ENCODE results near the gene DPM3. TPM values are rescaled to one million over a fixed set of nuclear protein-coding genes. Genes with fewer than 3 reads are reported as not detected.
A peak's percentile ranks its signal among the peaks of the same experiment; 100 is the strongest.

DPM3 gene
- total and polyA plus RNA-seq, 2 of the 13 experiments (the other 11 are each of a cell fraction or from before 2014, with no cell fraction given): 23.2 to 53.4 TPM

DNA sequence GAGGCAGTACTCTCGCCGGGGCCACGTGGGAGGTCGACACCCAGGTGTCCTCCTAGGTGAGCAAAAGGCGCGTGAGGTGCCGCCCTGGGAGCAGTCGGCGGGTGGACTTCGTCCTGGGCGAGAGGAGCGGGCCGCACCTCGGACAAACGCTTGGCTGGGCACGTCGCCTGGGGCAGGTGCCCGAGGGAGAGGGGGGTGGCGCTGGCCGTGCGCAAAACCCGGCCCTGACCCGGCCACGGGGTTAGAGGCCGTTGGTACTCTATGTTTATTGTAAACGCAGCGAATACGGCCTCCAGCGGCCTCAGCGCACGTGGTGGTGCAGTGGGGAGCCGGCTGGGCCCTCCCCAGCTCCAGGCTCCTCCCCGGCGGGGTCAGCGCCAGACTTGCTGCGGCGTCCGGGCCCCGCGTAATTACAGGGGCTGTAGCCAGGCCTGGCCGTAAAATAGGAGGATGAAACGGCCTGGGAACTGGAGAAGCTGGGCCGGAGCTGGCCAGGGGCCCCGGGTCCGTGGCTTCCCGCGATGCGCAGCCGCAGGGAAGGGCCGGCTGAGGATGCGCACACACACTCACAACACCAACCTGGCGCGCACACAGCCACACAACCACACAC, 14.3 kb downstream of the DPM3 start (continued):
- TF ChIP-seq ZFP90 (CRISPR knock-in tag; IDR thresholded peaks at IDR 0.05; ENCODE audit: borderline replicate concordance) (peak; percentile 84), U2AF2 (IDR thresholded peaks at IDR 0.05; ENCODE audit: low read depth, low read length) (no peak), ZNF703 (CRISPR knock-in tag; IDR thresholded peaks at IDR 0.05; ENCODE audit: borderline replicate concordance) (peak; percentile 79; the same call in 1 of the 2 replicates), FLYWCH1 (CRISPR knock-in tag; IDR thresholded peaks at IDR 0.05) (0 out of 2 replicates have a peak, but pooled peaks have one; percentile 63), ZBTB38 (CRISPR knock-in tag; IDR thresholded peaks at IDR 0.05) (peak; percentile 93), RFXANK (CRISPR knock-in tag; IDR thresholded peaks at IDR 0.05) (no peak), CEBPB (IDR thresholded peaks at IDR 0.05; ENCODE audit: borderline replicate concordance, low read depth, low read length) (no peak), MED1 (CRISPR knock-in tag; IDR thresholded peaks at IDR 0.05) (peak; percentile 100), HOXD1 (CRISPR knock-in tag; IDR thresholded peaks at IDR 0.05) (peak; percentile 94), FOXK2 (IDR thresholded peaks at IDR 0.05) (peak; percentile 86; the same call in 1 of the 2 replicates), FOXA1 (IDR thresholded peaks at IDR 0.05) (no peak), FOXA1 (CRISPR knock-in tag; IDR thresholded peaks at IDR 0.05) (peak; percentile 72), EZH2 (conservative IDR thresholded peaks at IDR 0.05; ENCODE audit: low read depth, low read length) (no peak), GATAD2A (CRISPR knock-in tag; IDR thresholded peaks at IDR 0.05) (peak; percentile 91), MXD4 (CRISPR knock-in tag; IDR thresholded peaks at IDR 0.05) (peak; percentile 95), SAP130 (CRISPR knock-in tag; IDR thresholded peaks at IDR 0.05; ENCODE audit: low read depth) (peak; percentile 97), MIER2 (CRISPR knock-in tag; IDR thresholded peaks at IDR 0.05) (peak; percentile 83), HCFC1 (IDR thresholded peaks at IDR 0.05; ENCODE audit: low read depth, low read length) (no peak), EED (CRISPR knock-in tag; IDR thresholded peaks at IDR 0.05) (peak; percentile 97), PPARG (CRISPR knock-in tag; conservative IDR thresholded peaks at IDR 0.05) (peak; percentile 97), PCBP1 (IDR thresholded peaks at IDR 0.05; ENCODE audit: borderline replicate concordance, low read depth, low read length) (0 out of 2 replicates have a peak, but pooled peaks have one; percentile 60), NR3C1 (CRISPR knock-in tag; IDR thresholded peaks at IDR 0.05) (no peak)
- TF ChIP-seq, protein P1, sequence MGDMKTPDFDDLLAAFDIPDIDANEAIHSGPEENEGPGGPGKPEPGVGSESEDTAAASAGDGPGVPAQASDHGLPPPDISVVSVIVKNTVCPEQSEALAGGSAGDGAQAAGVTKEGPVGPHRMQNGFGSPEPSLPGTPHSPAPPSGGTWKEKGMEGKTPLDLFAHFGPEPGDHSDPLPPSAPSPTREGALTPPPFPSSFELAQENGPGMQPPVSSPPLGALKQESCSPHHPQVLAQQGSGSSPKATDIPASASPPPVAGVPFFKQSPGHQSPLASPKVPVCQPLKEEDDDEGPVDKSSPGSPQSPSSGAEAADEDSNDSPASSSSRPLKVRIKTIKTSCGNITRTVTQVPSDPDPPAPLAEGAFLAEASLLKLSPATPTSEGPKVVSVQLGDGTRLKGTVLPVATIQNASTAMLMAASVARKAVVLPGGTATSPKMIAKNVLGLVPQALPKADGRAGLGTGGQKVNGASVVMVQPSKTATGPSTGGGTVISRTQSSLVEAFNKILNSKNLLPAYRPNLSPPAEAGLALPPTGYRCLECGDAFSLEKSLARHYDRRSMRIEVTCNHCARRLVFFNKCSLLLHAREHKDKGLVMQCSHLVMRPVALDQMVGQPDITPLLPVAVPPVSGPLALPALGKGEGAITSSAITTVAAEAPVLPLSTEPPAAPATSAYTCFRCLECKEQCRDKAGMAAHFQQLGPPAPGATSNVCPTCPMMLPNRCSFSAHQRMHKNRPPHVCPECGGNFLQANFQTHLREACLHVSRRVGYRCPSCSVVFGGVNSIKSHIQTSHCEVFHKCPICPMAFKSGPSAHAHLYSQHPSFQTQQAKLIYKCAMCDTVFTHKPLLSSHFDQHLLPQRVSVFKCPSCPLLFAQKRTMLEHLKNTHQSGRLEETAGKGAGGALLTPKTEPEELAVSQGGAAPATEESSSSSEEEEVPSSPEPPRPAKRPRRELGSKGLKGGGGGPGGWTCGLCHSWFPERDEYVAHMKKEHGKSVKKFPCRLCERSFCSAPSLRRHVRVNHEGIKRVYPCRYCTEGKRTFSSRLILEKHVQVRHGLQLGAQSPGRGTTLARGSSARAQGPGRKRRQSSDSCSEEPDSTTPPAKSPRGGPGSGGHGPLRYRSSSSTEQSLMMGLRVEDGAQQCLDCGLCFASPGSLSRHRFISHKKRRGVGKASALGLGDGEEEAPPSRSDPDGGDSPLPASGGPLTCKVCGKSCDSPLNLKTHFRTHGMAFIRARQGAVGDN (CRISPR knock-in tag; IDR thresholded peaks at IDR 0.05): peak; percentile 98
- TF ChIP-seq, protein P2, sequence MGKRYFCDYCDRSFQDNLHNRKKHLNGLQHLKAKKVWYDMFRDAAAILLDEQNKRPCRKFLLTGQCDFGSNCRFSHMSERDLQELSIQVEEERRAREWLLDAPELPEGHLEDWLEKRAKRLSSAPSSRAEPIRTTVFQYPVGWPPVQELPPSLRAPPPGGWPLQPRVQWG (CRISPR knock-in tag; IDR thresholded peaks at IDR 0.05; ENCODE audit: borderline replicate concordance, low read depth): no peak
- TF ChIP-seq, protein P3, sequence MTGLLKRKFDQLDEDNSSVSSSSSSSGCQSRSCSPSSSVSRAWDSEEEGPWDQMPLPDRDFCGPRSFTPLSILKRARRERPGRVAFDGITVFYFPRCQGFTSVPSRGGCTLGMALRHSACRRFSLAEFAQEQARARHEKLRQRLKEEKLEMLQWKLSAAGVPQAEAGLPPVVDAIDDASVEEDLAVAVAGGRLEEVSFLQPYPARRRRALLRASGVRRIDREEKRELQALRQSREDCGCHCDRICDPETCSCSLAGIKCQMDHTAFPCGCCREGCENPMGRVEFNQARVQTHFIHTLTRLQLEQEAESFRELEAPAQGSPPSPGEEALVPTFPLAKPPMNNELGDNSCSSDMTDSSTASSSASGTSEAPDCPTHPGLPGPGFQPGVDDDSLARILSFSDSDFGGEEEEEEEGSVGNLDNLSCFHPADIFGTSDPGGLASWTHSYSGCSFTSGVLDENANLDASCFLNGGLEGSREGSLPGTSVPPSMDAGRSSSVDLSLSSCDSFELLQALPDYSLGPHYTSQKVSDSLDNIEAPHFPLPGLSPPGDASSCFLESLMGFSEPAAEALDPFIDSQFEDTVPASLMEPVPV (CRISPR knock-in tag; IDR thresholded peaks at IDR 0.05): peak; percentile 94
- TF ChIP-seq, protein P4, sequence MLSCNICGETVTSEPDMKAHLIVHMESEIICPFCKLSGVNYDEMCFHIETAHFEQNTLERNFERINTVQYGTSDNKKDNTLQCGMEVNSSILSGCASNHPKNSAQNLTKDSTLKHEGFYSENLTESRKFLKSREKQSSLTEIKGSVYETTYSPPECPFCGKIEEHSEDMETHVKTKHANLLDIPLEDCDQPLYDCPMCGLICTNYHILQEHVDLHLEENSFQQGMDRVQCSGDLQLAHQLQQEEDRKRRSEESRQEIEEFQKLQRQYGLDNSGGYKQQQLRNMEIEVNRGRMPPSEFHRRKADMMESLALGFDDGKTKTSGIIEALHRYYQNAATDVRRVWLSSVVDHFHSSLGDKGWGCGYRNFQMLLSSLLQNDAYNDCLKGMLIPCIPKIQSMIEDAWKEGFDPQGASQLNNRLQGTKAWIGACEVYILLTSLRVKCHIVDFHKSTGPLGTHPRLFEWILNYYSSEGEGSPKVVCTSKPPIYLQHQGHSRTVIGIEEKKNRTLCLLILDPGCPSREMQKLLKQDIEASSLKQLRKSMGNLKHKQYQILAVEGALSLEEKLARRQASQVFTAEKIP (CRISPR knock-in tag; IDR thresholded peaks at IDR 0.05; ENCODE audit: borderline replicate concordance): no peak
